Thyroid gland (tissue), 4 donors: ENCODE data around the gene ABCC2.

Experiments
- CTCF ChIP-seq, 6 experiments: fragments of 200-600 bp in 3 of 6; fragments of 450-650 bp in 3 of 6; sonication (generic) in 3 of 6; IDR thresholded peaks; one replicate each; pipeline ENCODE4 v1.5.1; 2016 to 2019; ENCODE audit warnings: antibody characterized with exemption in 6 of 6, mild to moderate bottlenecking in 2 of 6, inconsistent platforms in 1 of 6, moderate library complexity in 1 of 6
- POLR2A ChIP-seq, 2 donors: fragments of 450-650 bp; IDR thresholded peaks; one replicate each; pipeline ENCODE4 v1.6.1; 2017; ENCODE audit warnings: antibody characterized with exemption in 2 of 2, mild to moderate bottlenecking in 2 of 2, moderate library complexity in 1 of 2

GRCh38 chr10:99815621-99816020, 33.2 kb downstream of the ABCC2 start:
- no peak for TF ChIP-seq CTCF (IDR thresholded peaks at IDR 0.05)
- TF ChIP-seq POLR2A (IDR thresholded peaks at IDR 0.05) = no peak
